ENCODE results near the gene CDC73. TPM values are rescaled to one million over a fixed set of nuclear protein-coding genes. Genes with fewer than 3 reads are reported as not detected.
"Not testable (repeated sequence)": the region's sequence is repeated elsewhere in the genome, so short reads cannot be mapped to it uniquely, and the experiment has no call there.

CDC73 gene
- total RNA-seq, 4 donors from 2014 or later, result 45.4 to 66.9 (median 46.0) TPM

- Histone ChIP-seq H3K4me1 (peaks cover 0 to 15% (median 15%) of the 10 kb centered on the region in 4 donors), H3K9me3 (no peaks in the 10 kb centered on the region), H3K36me3 (peaks cover 0 to 18% (median 0%) of the 10 kb centered on the region in 4 donors), H3K4me3 (no peak overlapping the region), H3K27me3 (no peaks in the 10 kb centered on the region), H3K27ac (replicated peaks in 1 of 4) (no peak overlapping the region)
- TF ChIP-seq POLR2A (IDR thresholded peaks at IDR 0.05; ENCODE audit: low read depth) (no peak), CTCF (IDR thresholded peaks at IDR 0.05) (no peak), EP300 (IDR thresholded peaks at IDR 0.05) (no peak), POLR2AphosphoS5 (IDR thresholded peaks at IDR 0.05) (no peak)
- intact Hi-C loops (cut with DNase I), result no loop called here
- no peak for DNase-seq (ENCODE audit: extremely low spot score)
Observed at GRCh38 chr1:193221651-193222050, 99.8 kb downstream of the CDC73 start.

GRCh38 chr1:193222056-193222615 is 100.3 kb downstream of the CDC73 start:
- H3K36me3 ChIP-seq, result peaks cover 0 to 15% (median 0%) of the 10 kb centered on the region in 4 donors
- intact Hi-C loops (cut with DNase I), result no loop called here
- peaks cover 0 to 15% (median 15%) of the 10 kb centered on the region in 4 donors for H3K4me1 ChIP-seq
- no peak for TF ChIP-seq CTCF (IDR thresholded peaks at IDR 0.05)
- TF ChIP-seq POLR2A (IDR thresholded peaks at IDR 0.05; ENCODE audit: low read depth), result no peak
- TF ChIP-seq EP300 (IDR thresholded peaks at IDR 0.05), result no peak
- no peak for TF ChIP-seq POLR2AphosphoS5 (IDR thresholded peaks at IDR 0.05)
- H3K27me3 ChIP-seq, result no peaks in the 10 kb centered on the region
- no peak for DNase-seq (ENCODE audit: extremely low spot score)
- H3K27ac ChIP-seq (replicated peaks in 1 of 4), result peak overlapping the region in 1 of 4 donors; percentile 41
- 59% methylated on average over 8 of the region's 8 CpGs for WGBS
- H3K9me3 ChIP-seq, result no peaks in the 10 kb centered on the region
- H3K4me3 ChIP-seq, result no peak overlapping the region

GRCh38 chr1:193229136-193229535 is 107.3 kb downstream of the CDC73 start:
- Histone ChIP-seq H3K27me3 (no peaks in the 10 kb centered on the region), H3K27ac (replicated peaks in 1 of 4) (no peak overlapping the region), H3K4me3 (no peak overlapping the region), H3K4me1 (no peaks in the 10 kb centered on the region), H3K36me3 (peaks cover 0 to 10% (median 6%) of the 10 kb centered on the region in 4 donors), H3K9me3 (no peaks in the 10 kb centered on the region)
- 73% methylated on average over 3 of the region's 3 CpGs for WGBS
- intact Hi-C loops (cut with DNase I), result no loop called here
- DNase-seq (ENCODE audit: extremely low spot score), result no peak
- no peak for TF ChIP-seq EP300 (IDR thresholded peaks at IDR 0.05)
- no peak for TF ChIP-seq POLR2AphosphoS5 (IDR thresholded peaks at IDR 0.05)
- TF ChIP-seq CTCF (IDR thresholded peaks at IDR 0.05), result no peak
- no peak for TF ChIP-seq POLR2A (IDR thresholded peaks at IDR 0.05; ENCODE audit: low read depth)

- H3K9me3 ChIP-seq; DNase-seq (ENCODE audit: extremely low spot score); H3K27ac ChIP-seq (replicated peaks in 1 of 4); H3K27me3 ChIP-seq; intact Hi-C loops (cut with DNase I); H3K4me1 ChIP-seq; H3K4me3 ChIP-seq: not testable (repeated sequence)
- H3K36me3 ChIP-seq, result peaks cover 0 to 20% (median 12%) of the 10 kb centered on the region in 4 donors
Observed at GRCh38 chr1:193231146-193231545, 109.3 kb downstream of the CDC73 start.

GRCh38 chr1:193234530-193234929 is 112.7 kb downstream of the CDC73 start:
- no peak overlapping the region for H3K4me3 ChIP-seq
- WGBS, result 58% methylated on average over 1 of the region's 1 CpG
- H3K27ac ChIP-seq (replicated peaks in 1 of 4), result no peak overlapping the region
- no peaks in the 10 kb centered on the region for H3K27me3 ChIP-seq
- H3K36me3 ChIP-seq, result peaks cover 4 to 42% (median 26%) of the 10 kb centered on the region in 4 donors
- no peaks in the 10 kb centered on the region for H3K4me1 ChIP-seq
- TF ChIP-seq POLR2AphosphoS5 (IDR thresholded peaks at IDR 0.05), result no peak
- no peak for TF ChIP-seq EP300 (IDR thresholded peaks at IDR 0.05)
- TF ChIP-seq POLR2A (IDR thresholded peaks at IDR 0.05; ENCODE audit: low read depth), result no peak
- no peak for TF ChIP-seq CTCF (IDR thresholded peaks at IDR 0.05)
- no peak for DNase-seq (ENCODE audit: extremely low spot score)
- no peaks in the 10 kb centered on the region for H3K9me3 ChIP-seq
- intact Hi-C loops (cut with DNase I), result no loop called here
